PFSK-1 (cell line): ENCODE measurements around the gene E4F1.

ENCODE experiments used
- FOXP2 ChIP-seq: optimal IDR thresholded peaks from 2 replicates; pipeline ENCODE3; 2011; ENCODE audit warnings: borderline replicate concordance, control low read depth, inconsistent platforms; ENCODE audit not compliant: insufficient read depth; ENCODE audit errors: extremely low read length, extremely low read depth
- POLR2AphosphoS5 ChIP-seq: IDR thresholded peaks from 2 replicates; pipeline ENCODE4 v1.6.1; 2012; ENCODE audit warnings: low read depth, mild to moderate bottlenecking, control low read depth, low read length, moderate library complexity
- SIN3A ChIP-seq: IDR thresholded peaks from 2 replicates; pipeline ENCODE4 v1.6.1; 2012; ENCODE audit warnings: mild to moderate bottlenecking, low read length, moderate library complexity, borderline replicate concordance; ENCODE audit not compliant: insufficient read depth
- TAF1 ChIP-seq: IDR thresholded peaks from 2 replicates; pipeline ENCODE4 v1.6.1; 2012; ENCODE audit warnings: low read length, control low read depth, borderline replicate concordance; ENCODE audit not compliant: insufficient read depth
- TF ChIP-seq, protein P1 (sequence below), 2 experiments: IDR thresholded peaks; 2 replicates each; pipeline versions ENCODE4 v1.6.1 to v1.8.0; 2011 to 2012; ENCODE audit warnings: low read depth in 2 of 2, low read length in 2 of 2, control low read depth in 1 of 2, inconsistent platforms in 1 of 2, mild to moderate bottlenecking in 1 of 2, moderate library complexity in 1 of 2; ENCODE audit not compliant: insufficient read depth in 1 of 2

DNA sequence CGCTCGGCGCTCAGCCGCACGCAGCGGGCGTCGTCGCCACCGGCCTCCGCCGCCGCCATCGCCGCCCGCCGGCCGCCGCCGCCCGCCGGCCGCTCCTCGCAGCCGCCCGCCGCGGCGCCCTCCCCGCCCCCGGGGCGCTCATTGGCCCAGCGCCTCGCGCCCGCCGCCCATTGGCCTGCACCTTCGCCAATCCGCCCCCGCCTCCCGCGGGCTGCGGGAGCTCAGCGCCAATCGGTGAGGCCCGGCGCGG lies 8.7 kb upstream of the E4F1 start, which contains the start of gene PGP:
- TF ChIP-seq, protein P1, sequence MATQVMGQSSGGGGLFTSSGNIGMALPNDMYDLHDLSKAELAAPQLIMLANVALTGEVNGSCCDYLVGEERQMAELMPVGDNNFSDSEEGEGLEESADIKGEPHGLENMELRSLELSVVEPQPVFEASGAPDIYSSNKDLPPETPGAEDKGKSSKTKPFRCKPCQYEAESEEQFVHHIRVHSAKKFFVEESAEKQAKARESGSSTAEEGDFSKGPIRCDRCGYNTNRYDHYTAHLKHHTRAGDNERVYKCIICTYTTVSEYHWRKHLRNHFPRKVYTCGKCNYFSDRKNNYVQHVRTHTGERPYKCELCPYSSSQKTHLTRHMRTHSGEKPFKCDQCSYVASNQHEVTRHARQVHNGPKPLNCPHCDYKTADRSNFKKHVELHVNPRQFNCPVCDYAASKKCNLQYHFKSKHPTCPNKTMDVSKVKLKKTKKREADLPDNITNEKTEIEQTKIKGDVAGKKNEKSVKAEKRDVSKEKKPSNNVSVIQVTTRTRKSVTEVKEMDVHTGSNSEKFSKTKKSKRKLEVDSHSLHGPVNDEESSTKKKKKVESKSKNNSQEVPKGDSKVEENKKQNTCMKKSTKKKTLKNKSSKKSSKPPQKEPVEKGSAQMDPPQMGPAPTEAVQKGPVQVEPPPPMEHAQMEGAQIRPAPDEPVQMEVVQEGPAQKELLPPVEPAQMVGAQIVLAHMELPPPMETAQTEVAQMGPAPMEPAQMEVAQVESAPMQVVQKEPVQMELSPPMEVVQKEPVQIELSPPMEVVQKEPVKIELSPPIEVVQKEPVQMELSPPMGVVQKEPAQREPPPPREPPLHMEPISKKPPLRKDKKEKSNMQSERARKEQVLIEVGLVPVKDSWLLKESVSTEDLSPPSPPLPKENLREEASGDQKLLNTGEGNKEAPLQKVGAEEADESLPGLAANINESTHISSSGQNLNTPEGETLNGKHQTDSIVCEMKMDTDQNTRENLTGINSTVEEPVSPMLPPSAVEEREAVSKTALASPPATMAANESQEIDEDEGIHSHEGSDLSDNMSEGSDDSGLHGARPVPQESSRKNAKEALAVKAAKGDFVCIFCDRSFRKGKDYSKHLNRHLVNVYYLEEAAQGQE (IDR thresholded peaks at IDR 0.05; ENCODE audit: insufficient read depth in 1 of 2, low read depth in 2 of 2, low read length in 2 of 2): no peak
- TF ChIP-seq POLR2AphosphoS5: no peak
- no peak for TF ChIP-seq SIN3A
- TF ChIP-seq TAF1: no peak
- TF ChIP-seq FOXP2: no peak
